Non-pigmented ciliary epithelial cell (primary cell): ENCODE measurements around the gene GTF2H3.

Experiments
- DNase-seq: peaks from one replicate; pipeline ENCODE4 v3.0.0-alpha.2; 2010; ENCODE audit warnings: low read depth

Gene GTF2H3

GRCh38 chr12:123645878-123646277 lies 12.2 kb downstream of the GTF2H3 start:
- DNase-seq, result no peak

- no peak for DNase-seq
These were observed 14.8 kb downstream of the GTF2H3 start for GRCh38 chr12:123648401-123648800.

GRCh38 chr12:123654129-123654701 lies 20.6 kb downstream of the GTF2H3 start:
- DNase-seq, result no peak

GRCh38 chr12:123655420-123655819 lies 21.8 kb downstream of the GTF2H3 start:
- DNase-seq, result no peak

- no peak for DNase-seq
These were observed 22.8 kb downstream of the GTF2H3 start for GRCh38 chr12:123656392-123656791.

GRCh38 chr12:123657211-123657610 lies 23.6 kb downstream of the GTF2H3 start:
- DNase-seq, result no peak

GRCh38 chr12:123659996-123660727 lies 26.5 kb downstream of the GTF2H3 start:
- peak; percentile 73 for DNase-seq

- DNase-seq, result no peak
These were observed 34.1 kb downstream of the GTF2H3 start for GRCh38 chr12:123667771-123668170.

GRCh38 chr12:123670882-123671728 lies 37.5 kb downstream of the GTF2H3 start, which contains the start of gene TCTN2:
Gene TCTN2 (plus strand): TSS chr12:123671113. CDS start chr12:123671241, 128 bp downstream.
- peak; percentile 51 for DNase-seq

- peak; percentile 13 for DNase-seq
These were observed 38.2 kb downstream of the GTF2H3 start for GRCh38 chr12:123671876-123672275.

GRCh38 chr12:123675436-123675835 lies 41.8 kb downstream of the GTF2H3 start:
- DNase-seq, result no peak

GRCh38 chr12:123676616-123677320 lies 43.1 kb downstream of the GTF2H3 start:
- no peak for DNase-seq

- no peak for DNase-seq
These were observed 45.4 kb downstream of the GTF2H3 start for GRCh38 chr12:123678981-123679380.

- DNase-seq, result no peak
These were observed 48.0 kb downstream of the GTF2H3 start for GRCh38 chr12:123681605-123682004.

GRCh38 chr12:123683964-123684363 lies 50.3 kb downstream of the GTF2H3 start:
- DNase-seq, result no peak

- DNase-seq, result no peak
These were observed 53.1 kb downstream of the GTF2H3 start for GRCh38 chr12:123686636-123687190.

- DNase-seq, result no peak
These were observed 56.7 kb downstream of the GTF2H3 start for GRCh38 chr12:123690191-123690840.

- DNase-seq, result no peak
These were observed 62.6 kb downstream of the GTF2H3 start for GRCh38 chr12:123696207-123696606.

GRCh38 chr12:123696646-123697045 lies 63.0 kb downstream of the GTF2H3 start:
- DNase-seq, result no peak

GRCh38 chr12:123705935-123706334 lies 72.3 kb downstream of the GTF2H3 start:
- DNase-seq, result no peak

GRCh38 chr12:123707466-123707865 lies 73.8 kb downstream of the GTF2H3 start:
- DNase-seq, result no peak
